K562 (cell line): ENCODE data around the gene PITX1. TPM values are rescaled to one million over a fixed set of nuclear protein-coding genes. Genes with fewer than 3 reads are reported as not detected.

Source experiments
- ATAC-seq: fragments of 200-7000 bp; cut with Tn5 transposase; 3 replicates; pipeline ENCODE4 v1.9.1; 2020; ENCODE audit warnings: moderate library complexity
- BruUV-seq: library from RNA; stranded (reverse); fragments of 400-500 nt; replicated peaks from 2 replicates; lab custom pipeline; 2021; lab: Mats Ljungman, UMichigan
- CTCF ChIA-PET: fragments of 300-600 bp; formaldehyde crosslinking; extraction: SDS; loops from one replicate; lab custom pipeline; 2021; ENCODE audit warnings: low intra/inter-chr PET ratio; lab: Yijun Ruan, JAX
- POLR2A ChIA-PET: fragments of 300-600, 350-650 bp; sonication (Branson Sonifier 250); formaldehyde crosslinking; extraction: SDS; loops from one replicate; lab custom pipeline; 2021; ENCODE audit warnings: antibody characterized with exemption, inconsistent platforms; lab: Yijun Ruan, JAX
- DNase-seq, 4 experiments: peaks; one replicate each; pipeline versions ENCODE4 v3.0.0 to v3.0.0-alpha.2; 2011 to 2018; ENCODE audit warnings: low spot score in 3 of 4, mixed read lengths in 3 of 4; ENCODE audit errors: extremely low read depth in 1 of 4
- FAIRE-seq: peaks from 2 replicates; lab custom pipeline; 2011; peaks lifted over from hg19 to GRCh38; lab: Jason Lieb, UNC
- H2AFZ ChIP-seq: 2 replicates; pipeline ENCODE4 v1.6.0; 2011; ENCODE audit warnings: low read depth, low read length, control low read depth, inconsistent platforms
- H3K27ac ChIP-seq: fragments of 200-600 bp; 3 replicates; pipeline ENCODE4 v1.8.0; 2011; ENCODE audit warnings: low read depth, mild to moderate bottlenecking, control low read depth, inconsistent platforms, low read length, moderate library complexity, mixed read lengths; ENCODE audit errors: extremely low read depth
- H3K27me3 ChIP-seq, 2 experiments: fragments of 300-600 bp in 1 of 2; 2 replicates in 1 of 2; 3 replicates in 1 of 2; pipeline versions ENCODE4 v1.6.0 to v1.8.0; 2011; ENCODE audit warnings: inconsistent platforms in 2 of 2, low read length in 2 of 2, mild to moderate bottlenecking in 1 of 2, mixed read lengths in 1 of 2, moderate library complexity in 1 of 2; ENCODE audit not compliant: control insufficient read depth in 2 of 2, insufficient read depth in 2 of 2
- H3K36me3 ChIP-seq: fragments of 300-600 bp; 3 replicates; pipeline ENCODE4 v1.8.0; 2011; ENCODE audit warnings: mild to moderate bottlenecking, low read length, inconsistent platforms; ENCODE audit not compliant: control insufficient read depth, insufficient read depth
- H3K4me1 ChIP-seq, 2 experiments: fragments of 200-600 bp in 1 of 2; replicated peaks in 1 of 2; 2 replicates in 1 of 2; 3 replicates in 1 of 2; pipeline versions ENCODE4 v1.5.1 to v1.8.0; 2011; ENCODE audit warnings: inconsistent platforms in 2 of 2, low read length in 2 of 2, mild to moderate bottlenecking in 1 of 2, mixed read lengths in 1 of 2, moderate library complexity in 1 of 2; ENCODE audit not compliant: control insufficient read depth in 2 of 2, insufficient read depth in 2 of 2
- H3K4me2 ChIP-seq: 2 replicates; pipeline ENCODE4 v1.6.1; 2011; ENCODE audit warnings: low read length, control low read depth, inconsistent platforms, mixed read lengths; ENCODE audit not compliant: insufficient read depth
- H3K4me3 ChIP-seq: fragments of 200-600 bp; sonication (generic), shearing (Covaris generic); 2 replicates; pipeline ENCODE4 v1.5.1; 2016; ENCODE audit warnings: control low read depth, inconsistent platforms
- H3K79me2 ChIP-seq: fragments of 200-600 bp; 3 replicates; pipeline ENCODE4 v1.8.0; 2011; ENCODE audit warnings: low read length, inconsistent platforms; ENCODE audit not compliant: control insufficient read depth, insufficient read depth
- H3K9ac ChIP-seq, 2 experiments: 2 replicates each; pipeline versions ENCODE4 v1.6.0 to v1.6.1; 2011; ENCODE audit warnings: low read depth in 2 of 2, low read length in 2 of 2, control low read depth in 1 of 2, inconsistent platforms in 1 of 2, mild to moderate bottlenecking in 1 of 2, mixed read lengths in 1 of 2; ENCODE audit not compliant: insufficient read depth in 1 of 2
- H3K9me1 ChIP-seq: one replicate; pipeline ENCODE4 v1.6.0; 2011; ENCODE audit warnings: inconsistent platforms, mild to moderate bottlenecking, low read length, moderate library complexity; ENCODE audit not compliant: control insufficient read depth, insufficient read depth
- H3K9me3 ChIP-seq: replicated peaks from 2 replicates; pipeline ENCODE4 v1.5.1; 2011; ENCODE audit warnings: low read depth, low read length, inconsistent platforms; ENCODE audit not compliant: control insufficient read depth, insufficient read depth
- H4K20me1 ChIP-seq: replicated peaks from 2 replicates; pipeline ENCODE4 v1.6.1; 2011; ENCODE audit warnings: low read length, inconsistent platforms, mixed read lengths; ENCODE audit not compliant: control insufficient read depth, insufficient read depth
- CBX8 ChIP-seq: fragments of 200-600 bp; sonication (generic); IDR thresholded peaks from 2 replicates; pipeline ENCODE4 v1.6.1; 2012; ENCODE audit warnings: borderline replicate concordance, mixed run types, low read depth, mild to moderate bottlenecking, moderate library complexity, mixed read lengths, low read length, control low read depth, inconsistent platforms; ENCODE audit not compliant: poor library complexity, severe bottlenecking; ENCODE audit errors: extremely low read depth
- EHMT2 ChIP-seq: fragments of 450-650 bp; IDR thresholded peaks from 2 replicates; pipeline ENCODE4 v1.6.1; 2018; ENCODE audit warnings: antibody characterized with exemption
- GABPB2 ChIP-seq: fragments of 250-450 bp; sonication (Bioruptor Pico); conservative IDR thresholded peaks from 2 replicates; pipeline ENCODE4 v1.5.1; 2021; ENCODE audit warnings: mild to moderate bottlenecking
- ZFP91 ChIP-seq: sonication (generic); formaldehyde crosslinking; IDR thresholded peaks from 2 replicates; pipeline ENCODE4 v1.8.0; 2022; ENCODE audit warnings: mild to moderate bottlenecking, missing genetic modification reagents
- ZNF518B ChIP-seq: fragments of 250-450 bp; sonication (Bioruptor Pico); IDR thresholded peaks from 2 replicates; pipeline ENCODE4 v1.5.0; 2021; ENCODE audit warnings: mild to moderate bottlenecking, moderate library complexity
- ZNF830 ChIP-seq: fragments of 250-450 bp; sonication (Bioruptor Pico); IDR thresholded peaks from 2 replicates; pipeline ENCODE4 v1.5.0; 2021; ENCODE audit warnings: mild to moderate bottlenecking
- WGBS: fragments of 100-300 bp; shearing (Covaris generic); methylation state at CpG from one replicate; pipeline ENCODE4 v1.1.6; 2016; ENCODE audit warnings: low coverage, mixed read lengths; ENCODE audit not compliant: insufficient coverage; ENCODE audit errors: missing lambda C conversion rate; 5-methylcytosine and 5-hydroxymethylcytosine counted together
- in situ Hi-C: fragments of 300-500 bp; cut with MboI; formaldehyde crosslinking; loops from 4 replicates; pipeline ENCODE4 v1.15.0; 2018; ENCODE audit warnings: inconsistent platforms, mixed read lengths
- intact Hi-C: fragments of 100-400 bp; cut with micrococcal nuclease; formaldehyde crosslinking; loops from 2 replicates; pipeline ENCODE4 v1.14.2; 2022
- polyA plus RNA-seq, 8 experiments: library from polyadenylated mRNA; depleted of rRNA in 4 of 8; stranded (reverse) in 5 of 8; unstranded in 3 of 8; fragments of >200 nt; fragmentation: Nextera tagmentation in 2 of 8; fragmentation: Illumina TruSeq in 1 of 8; extraction: Ambion mirVana in 2 of 8; extraction: Trizol in 1 of 8; gene quantifications; 2 replicates each; pipeline versions ENCODE4 v1.2.1 to v1.2.3, GENCODE V29; 2011 to 2014; ENCODE audit warnings: inconsistent platforms in 1 of 8, missing spikeins in 1 of 8
- total RNA-seq, 7 experiments: library from RNA; depleted of rRNA in 6 of 7; stranded (reverse); fragments of >200 nt in 6 of 7; fragmentation: Illumina TruSeq in 2 of 7; extraction: Trizol in 2 of 7; gene quantifications; 2 replicates each; pipeline versions ENCODE4 v1.2.1 to v1.2.3, GENCODE V29; 2011 to 2021; ENCODE audit warnings: low replicate concordance in 1 of 7

PITX1 gene
- total and polyA plus RNA-seq, 9 of the 15 experiments (the other 6 are each of a cell fraction or from before 2014, with no cell fraction given) = 0.13 to 88.2 (median 24.9) TPM

GRCh38 chr5:134989266-134989830, 44.7 kb downstream of the PITX1 start:
- H3K4me1 ChIP-seq = peaks cover 0 to 3% of the 10 kb centered on the region in 2 experiments; a peak in 1 of 5 replicates
- no peak for DNase-seq
- no peak overlapping the region for H3K4me3 ChIP-seq
- POLR2A ChIA-PET = no interaction called here
- H3K79me2 ChIP-seq = no peaks in the 10 kb centered on the region
- H3K9ac ChIP-seq = no peak overlapping the region
- no peak overlapping the region for H2AFZ ChIP-seq
- TF ChIP-seq ZFP91 (no peak), CBX8 (no peak), ZNF518B (no peak), GABPB2 (CRISPR knock-in tag) (no peak), EHMT2 (no peak), ZNF830 (CRISPR knock-in tag) (no peak)
- no peak for FAIRE-seq
- H3K9me1 ChIP-seq = no peaks in the 10 kb centered on the region
- no peaks in the 10 kb centered on the region for H4K20me1 ChIP-seq
- no peaks in the 10 kb centered on the region for H3K9me3 ChIP-seq
- intact Hi-C loops (no loop called here), in situ Hi-C loops (no loop called here)
- H3K27me3 ChIP-seq = no peaks in the 10 kb centered on the region
- BruUV-seq = no TSS peak
- H3K36me3 ChIP-seq = no peaks in the 10 kb centered on the region
- H3K4me2 ChIP-seq = no peak overlapping the region
- no peak overlapping the region for H3K27ac ChIP-seq
- 11% methylated on average over 3 of the region's 3 CpGs for WGBS
- no peak for ATAC-seq
- CTCF ChIA-PET = no interaction called here
